GM19324 (cell line): ENCODE measurements around the gene PLA2G2E.

Experiments used
- ATAC-seq: cut with Tn5 transposase; IDR thresholded peaks from one replicate; pipeline ENCODE4 v1.9.1; 2021; ENCODE audit warnings: mild to moderate bottlenecking, moderate library complexity; ENCODE audit not compliant: unreplicated experiment, low FRiP score

PLA2G2E gene, protein sequence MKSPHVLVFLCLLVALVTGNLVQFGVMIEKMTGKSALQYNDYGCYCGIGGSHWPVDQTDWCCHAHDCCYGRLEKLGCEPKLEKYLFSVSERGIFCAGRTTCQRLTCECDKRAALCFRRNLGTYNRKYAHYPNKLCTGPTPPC

DNA sequence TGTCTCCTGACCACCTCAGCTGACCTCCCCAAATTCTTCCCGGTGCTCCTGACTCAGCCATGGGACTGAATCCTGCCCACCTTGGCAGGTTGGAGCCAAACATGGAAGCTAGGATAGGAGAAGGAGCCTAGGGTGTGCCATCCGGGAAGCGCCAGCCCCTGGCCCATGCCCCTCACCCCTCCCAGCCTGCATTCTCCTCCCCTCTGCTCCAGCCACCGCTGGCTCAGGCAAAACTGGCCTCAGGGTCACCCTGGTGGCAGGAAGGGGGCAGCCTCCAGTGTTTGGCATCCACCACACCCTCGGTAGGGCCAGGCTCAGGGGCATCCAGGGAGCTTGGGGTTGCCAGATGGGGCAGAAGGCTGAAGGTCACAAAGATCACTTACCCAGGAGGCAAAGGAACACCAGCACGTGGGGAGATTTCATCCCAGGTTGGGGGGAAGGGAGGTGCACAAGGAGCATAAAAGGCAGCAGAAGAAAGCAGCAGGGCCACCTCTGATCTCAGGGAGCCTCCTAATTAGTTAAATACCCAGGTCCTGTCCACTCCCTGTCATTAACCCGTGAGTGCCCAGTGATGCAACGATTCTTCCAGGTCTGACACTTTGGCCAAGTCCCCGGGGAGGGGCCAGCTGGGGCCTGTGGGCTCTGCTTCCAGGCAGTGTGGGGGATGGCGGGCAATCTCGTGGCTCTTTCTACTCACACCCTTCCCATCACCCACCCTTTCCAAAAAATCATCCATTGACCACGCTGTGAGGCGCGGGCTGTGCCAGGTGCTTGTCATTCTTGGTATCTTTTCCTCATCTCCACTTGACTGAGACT, at the start of gene PLA2G2E:
TSS of gene PLA2G2E (minus strand) at position 481 of the 816 bp plus-strand sequence. CDS start at position 423, 58 bp downstream.
- no peak for ATAC-seq

DNA sequence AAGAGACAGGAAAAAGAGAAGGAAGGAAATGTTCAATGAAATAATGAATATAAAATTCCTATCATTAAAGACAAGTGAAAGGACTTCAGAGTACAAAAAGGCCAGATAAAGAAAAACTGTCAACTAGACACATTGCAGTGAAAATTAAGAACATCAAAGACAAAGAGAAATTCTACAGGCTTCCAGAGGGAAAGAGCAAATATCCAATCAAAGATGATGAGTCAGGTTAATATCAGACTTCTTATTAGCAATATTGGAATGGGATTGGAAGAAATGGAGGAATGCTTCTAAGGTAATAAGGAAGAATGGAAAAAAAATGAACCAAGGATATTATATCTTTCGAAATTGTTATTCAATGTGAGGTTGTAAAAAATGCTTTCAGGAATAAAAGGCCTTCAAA, 48.2 kb upstream of the PLA2G2E start:
- ATAC-seq: no peak

DNA sequence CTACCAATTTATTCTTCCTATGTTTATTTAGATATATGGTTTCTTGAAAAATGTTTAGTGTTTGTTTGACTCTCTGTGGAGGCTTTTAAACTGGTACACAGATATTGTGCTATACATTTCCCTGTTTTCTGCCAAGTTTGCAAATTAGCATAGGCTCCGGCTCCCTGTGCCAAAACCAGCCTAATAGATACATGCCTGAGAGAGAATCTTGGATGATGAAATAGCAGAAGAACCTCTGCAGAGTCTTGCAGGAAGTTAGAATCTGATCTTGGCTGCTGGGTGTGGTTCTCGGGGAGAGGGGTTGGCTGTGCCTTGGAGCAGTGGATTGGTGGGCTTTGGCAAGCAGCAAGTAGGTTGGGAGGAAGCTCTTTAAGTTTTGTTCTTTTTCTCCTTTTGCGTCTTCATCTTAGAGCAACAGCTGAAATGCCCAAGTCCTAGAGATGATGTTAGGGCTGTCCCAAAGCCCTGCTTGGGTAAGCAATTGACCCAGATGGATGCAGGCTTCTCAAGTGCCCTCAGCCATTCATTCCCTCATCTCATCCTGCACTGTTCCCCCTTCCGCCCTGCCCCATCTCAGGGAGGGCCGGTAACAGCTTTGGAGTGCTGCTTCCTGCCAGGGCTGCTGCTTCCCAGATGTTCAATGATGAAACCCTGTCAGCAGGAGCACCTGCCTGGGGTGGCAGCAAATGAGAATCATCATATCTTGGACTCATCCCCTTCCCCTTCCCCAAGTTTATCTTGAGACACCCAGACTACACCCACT, 46.7 kb upstream of the PLA2G2E start:
- no peak for ATAC-seq

DNA sequence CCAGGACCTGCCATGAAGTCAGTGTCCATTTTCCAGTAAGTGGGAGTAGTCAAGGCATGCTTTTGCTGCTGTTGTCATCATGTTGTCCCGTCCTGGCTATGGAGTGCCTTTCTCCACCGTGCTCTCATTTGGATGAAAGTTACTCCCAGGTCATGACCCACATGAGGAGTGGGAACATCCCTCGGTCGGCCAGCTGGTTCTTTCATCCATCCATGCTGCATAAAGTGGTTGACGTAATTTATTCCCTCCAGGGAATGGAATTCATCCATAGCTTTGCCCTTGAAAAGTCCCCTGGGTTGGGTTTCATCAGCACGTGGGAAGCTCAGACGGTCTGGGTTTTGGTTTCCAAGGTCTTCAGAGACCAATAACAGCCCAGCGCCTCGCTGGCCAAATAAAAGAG, 44.4 kb upstream of the PLA2G2E start:
- ATAC-seq: no peak

DNA sequence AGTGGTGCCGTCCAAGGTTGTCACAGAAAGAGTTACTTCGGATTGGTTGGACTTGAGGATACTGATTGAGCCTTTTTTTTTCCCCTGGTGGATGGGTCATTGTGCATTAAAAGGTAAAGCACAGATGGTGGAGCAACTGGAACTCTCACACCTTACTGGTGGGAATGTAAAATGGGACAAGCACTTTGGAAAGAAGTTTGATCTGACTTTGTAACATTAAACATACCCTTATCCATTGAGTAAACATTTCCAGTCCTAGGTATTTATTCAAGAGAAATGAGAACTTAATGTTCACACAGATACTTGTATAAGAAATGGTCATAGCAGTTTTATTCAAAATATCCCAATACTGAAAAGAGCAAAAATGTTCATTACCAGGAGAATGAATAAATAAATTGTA, 41.1 kb upstream of the PLA2G2E start:
- no peak for ATAC-seq

DNA sequence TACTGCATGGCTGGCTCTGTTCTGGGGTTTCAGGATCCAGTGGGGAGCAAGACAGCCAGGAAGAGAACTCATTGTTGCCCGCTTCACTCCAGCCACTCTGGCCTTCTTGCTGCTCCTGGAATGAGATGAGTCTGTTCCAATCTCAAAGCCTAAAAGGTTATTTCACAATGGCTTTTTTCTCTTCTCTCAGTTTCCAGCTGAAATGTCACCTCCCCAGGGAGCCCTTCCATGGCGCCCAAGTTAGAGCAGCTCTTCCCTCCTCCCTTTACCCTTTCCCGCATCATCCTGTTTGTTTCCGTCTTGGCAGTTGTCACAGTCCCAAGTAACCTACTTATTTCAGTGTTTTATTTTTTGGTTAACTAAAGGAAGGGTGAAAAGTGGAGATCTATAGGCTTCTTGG, 40.2 kb upstream of the PLA2G2E start:
- ATAC-seq: no peak

DNA sequence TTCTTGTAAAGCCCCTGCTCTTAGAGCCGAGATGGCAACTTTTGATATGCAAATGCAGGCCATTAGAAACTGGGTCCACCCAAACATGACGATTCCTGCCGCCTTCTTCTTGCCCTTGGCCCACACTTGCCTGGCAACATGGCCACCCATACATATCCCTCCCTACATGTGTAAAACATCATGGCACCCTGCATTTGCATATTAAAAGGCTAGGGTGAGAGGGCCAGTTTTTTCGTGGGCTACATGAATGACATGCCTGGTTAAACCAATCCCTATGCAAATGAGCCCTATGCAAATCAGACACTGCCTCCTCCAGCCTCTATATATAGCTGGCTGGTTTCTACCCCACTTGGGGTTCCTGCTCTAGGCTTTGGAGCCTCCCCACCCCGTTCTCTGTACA, 37.2 kb upstream of the PLA2G2E start:
- no peak for ATAC-seq

DNA sequence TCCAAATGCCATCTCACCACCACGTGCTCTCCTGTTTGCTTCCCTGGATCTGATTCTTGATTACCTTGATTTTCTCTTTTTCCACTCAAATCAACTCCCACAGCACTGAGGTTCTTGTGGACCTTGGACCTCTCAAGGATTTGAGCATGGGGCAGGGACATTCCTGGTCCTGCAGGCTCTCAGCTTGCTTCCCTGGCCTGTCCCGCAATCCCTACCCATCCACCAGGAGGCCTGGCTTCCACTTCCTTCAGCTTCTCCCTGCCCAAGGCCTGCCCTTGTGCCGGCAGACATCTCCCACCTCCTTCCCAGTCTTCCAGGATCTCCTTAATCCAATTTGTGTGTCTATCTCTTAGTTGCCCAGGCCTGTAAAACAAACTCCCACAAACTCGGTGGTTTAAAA, 34.4 kb upstream of the PLA2G2E start:
- ATAC-seq: no peak

DNA sequence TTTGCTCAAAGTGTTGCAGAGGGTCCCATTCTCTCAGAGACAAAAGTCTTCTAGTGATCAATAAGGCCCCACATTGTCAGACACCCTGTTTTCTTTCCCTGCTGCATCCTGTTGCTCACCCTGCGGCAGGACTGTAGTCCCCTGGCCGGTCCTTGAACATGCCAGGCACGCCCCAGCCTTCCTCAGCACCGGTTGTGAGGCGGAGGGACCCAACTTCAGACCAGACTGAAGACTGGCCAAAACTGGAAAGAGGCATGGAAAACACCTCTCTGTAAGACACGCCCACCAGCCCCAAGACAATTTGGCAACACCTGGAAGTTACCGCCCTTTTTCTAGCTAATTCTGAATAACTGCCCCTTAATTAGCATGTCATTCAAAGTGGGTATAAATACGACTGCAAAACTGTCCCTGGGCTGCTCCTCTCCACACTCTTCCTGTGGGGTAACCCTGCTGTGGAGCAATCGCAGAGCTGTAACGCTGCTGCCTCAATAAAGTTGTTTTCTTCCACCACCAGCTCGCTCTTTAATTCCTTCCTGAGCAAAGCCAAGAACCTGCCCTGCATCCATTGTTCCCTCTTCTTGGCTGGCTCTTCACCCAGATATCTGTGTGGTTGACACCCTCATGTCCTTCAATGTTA, 32.2 kb upstream of the PLA2G2E start:
- no peak for ATAC-seq

DNA sequence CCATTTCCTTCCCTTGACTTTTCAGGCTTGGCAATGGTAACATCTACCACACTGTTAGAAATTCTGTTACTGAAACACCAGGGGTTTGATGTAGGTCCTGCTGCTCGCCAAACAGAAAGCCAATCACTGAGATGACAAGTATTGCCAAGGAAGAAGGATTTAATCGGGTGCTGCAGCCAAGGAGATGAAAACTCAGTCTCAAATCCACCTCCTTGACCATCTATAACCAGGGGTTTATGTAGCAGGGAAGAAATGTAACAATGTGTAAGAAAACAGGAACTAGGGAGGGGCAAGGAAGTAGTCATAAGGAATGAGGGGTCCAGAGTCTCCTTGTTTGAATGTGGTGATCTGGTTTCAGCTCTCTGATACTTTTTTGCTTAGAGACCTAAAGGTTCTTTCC, 30.6 kb upstream of the PLA2G2E start:
- ATAC-seq: no peak

DNA sequence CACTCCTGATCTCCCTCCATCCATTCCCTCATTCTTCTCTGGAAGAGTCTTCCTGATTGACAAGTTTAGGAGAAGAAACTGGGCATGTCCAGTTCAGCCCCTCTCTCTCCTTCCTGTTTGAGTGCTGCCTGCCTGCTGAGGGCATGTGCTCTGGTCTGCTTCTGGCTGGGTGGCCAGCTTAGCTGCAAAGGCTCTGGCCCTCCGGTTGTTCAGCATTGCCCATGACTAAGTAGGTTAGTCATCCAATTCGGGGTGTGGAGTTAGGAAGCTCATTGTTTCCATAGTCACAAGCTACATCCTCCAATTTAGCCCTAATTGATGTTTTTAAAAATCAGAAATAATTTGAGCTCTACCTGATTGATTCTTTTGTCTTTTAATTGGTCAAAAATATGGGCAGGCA, 25.6 kb upstream of the PLA2G2E start:
- ATAC-seq: no peak

DNA sequence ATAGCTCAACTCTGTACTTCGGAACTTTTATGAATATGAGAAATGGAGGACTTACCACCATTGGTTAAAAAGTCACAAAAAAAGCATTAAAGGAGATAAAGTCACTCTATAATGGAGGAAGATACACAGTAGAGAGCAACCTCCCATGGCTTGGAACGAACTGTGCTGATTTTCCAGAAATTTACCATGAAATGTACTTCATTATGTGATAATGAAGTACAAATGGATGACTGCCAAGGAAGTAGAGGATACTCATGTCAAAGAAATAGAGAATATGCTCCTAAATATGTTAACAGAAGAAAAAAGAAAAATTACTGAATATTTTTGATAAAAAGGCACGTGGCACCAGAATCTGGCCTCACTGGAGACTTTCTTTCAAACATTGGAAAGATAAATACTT, 23.6 kb upstream of the PLA2G2E start:
- ATAC-seq: no peak

DNA sequence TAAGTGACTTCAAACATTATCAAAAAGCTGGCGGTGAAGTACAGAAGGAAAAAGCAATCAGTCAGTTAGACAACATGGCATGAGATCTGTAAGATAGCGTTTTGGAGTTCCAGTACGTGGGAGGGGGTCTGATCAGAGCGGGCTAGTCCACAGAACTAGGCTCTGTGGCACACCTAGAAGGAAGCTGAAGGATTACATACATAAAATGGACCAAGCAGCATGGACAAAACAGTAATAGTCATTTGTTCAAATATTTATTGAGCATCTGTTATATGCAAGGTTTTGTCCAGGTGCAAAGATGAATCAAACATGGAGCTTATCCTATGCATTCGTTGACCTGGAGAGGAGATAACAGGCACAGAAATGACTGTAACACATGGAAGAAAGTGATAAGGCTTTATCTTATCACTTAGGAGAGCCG, 22.9 kb upstream of the PLA2G2E start:
- no peak for ATAC-seq

DNA sequence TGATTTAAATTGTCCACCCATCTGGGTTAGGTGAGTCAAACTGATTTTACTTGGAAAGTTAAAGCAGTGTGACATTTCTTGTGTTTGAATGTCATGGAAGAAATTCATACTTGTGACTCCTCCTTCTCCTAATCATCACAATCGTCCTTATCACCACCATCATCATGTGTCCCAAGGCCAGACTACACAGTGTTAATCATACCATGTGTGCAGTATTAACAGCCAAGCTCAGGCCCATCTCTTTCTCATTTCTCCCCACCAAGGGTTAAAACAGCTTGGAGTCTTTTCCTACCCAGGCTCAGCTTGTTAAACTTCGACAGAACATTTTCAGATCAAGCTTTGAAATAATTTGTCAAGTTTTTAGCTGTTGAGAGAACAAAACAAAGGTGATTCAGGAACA, 22.5 kb upstream of the PLA2G2E start:
- ATAC-seq: no peak

DNA sequence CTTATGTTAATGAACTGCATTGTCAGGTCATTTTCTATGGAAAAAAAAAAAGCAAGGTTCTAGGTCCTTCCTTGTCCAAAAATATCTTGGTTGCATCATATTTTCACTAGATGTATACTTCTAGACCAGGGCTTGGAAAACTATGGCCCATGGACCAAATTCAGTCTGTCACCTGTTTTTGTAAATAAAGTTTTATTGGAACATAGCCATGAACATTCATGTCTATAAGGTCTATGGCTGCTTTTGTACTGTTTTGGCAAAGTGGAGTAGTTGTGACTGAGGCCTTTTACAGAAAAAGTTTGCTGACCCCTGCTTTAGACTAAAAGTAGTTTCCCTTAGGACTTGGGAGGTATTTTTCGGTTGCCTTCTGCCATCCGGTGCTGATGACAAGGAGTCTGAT, 19.2 kb upstream of the PLA2G2E start:
- ATAC-seq: no peak

DNA sequence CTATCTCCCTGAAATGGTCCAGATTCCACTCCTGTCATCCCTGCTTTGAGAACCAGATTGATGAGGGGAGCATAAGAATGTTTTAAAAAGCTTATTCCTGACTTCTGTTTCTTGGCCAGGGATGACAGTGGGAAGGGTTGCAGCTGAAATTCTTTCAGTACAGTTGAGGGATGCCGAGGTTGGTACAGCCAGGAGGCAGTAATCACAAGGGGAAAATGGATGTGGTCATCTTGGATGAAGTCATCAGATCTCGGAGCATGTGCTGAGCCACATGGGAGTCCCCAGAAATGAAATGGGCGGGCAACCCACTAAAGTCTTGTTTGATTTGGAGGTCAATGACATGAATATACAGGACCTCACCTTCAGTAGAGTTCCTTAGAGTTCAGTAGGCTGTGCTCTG, 18.7 kb upstream of the PLA2G2E start:
- ATAC-seq: no peak

DNA sequence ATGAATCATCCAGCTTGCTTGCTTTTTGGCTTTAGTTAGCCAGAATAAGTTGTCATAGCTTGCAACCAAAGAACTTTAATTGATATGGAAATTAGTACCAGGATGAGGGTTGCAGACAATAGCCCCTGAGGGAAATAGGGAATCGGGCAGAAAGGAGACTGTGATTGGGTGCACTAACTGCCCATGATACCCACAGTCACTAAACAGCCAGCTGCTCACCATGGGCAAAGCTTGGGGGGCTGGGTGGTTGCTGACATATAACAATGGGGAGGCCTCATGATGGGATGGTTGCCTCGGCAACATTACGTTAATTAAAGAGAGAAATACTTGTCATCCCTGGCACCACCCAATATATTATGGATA, 17.8 kb upstream of the PLA2G2E start:
- ATAC-seq: no peak

DNA sequence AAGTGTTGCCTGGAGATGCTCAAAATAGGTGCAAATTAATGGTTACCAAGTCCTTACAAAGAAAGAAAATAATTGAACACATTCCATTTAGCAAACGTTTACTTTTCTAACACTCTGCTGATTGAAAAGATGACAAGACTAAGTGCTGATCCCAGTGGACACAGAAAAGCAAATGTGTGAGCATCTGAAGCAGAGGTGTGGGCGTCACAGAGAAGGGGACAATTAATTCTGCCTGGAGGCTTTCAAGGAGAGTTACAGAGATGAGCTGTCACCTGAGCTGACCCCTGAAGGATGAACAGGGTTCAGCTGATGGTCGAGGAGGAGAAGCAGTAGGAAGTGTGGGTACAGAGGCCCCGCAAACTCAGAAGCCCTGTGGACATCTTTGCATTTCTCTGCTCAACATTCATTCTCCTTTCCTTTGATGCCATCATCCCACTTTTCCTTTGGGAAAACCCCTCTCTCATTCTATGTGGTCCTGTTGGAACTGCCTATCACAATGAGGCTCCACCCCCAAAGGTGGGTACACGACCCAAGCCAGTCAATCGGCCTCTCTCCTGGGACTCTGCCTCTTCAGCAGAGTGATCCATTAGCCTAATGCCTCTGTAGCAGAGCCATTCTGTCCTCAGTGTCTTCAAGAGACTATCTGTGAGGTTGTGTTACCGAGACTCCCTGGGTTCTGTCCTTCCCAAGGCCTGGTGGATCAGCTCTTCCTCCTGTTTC, 17.2 kb upstream of the PLA2G2E start:
- ATAC-seq: no peak

DNA sequence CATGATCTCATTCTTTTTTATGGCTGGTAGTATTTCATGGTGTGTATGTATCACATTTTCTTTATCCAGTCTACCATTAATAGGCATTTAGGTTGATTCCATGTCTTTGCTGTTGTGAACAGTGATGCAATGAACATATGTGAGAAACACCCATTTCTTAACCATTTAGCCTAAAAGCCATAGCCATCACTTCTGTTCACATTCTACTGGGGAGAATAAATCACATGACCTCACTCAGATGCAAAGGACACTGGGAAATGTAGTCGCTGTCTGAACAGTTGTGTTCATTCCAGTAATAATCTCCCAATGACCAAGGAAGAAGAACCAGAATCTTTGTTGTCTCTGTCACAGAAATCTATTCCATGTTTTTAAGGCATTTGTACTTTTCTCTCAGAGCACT, 15.1 kb upstream of the PLA2G2E start:
- ATAC-seq: no peak

DNA sequence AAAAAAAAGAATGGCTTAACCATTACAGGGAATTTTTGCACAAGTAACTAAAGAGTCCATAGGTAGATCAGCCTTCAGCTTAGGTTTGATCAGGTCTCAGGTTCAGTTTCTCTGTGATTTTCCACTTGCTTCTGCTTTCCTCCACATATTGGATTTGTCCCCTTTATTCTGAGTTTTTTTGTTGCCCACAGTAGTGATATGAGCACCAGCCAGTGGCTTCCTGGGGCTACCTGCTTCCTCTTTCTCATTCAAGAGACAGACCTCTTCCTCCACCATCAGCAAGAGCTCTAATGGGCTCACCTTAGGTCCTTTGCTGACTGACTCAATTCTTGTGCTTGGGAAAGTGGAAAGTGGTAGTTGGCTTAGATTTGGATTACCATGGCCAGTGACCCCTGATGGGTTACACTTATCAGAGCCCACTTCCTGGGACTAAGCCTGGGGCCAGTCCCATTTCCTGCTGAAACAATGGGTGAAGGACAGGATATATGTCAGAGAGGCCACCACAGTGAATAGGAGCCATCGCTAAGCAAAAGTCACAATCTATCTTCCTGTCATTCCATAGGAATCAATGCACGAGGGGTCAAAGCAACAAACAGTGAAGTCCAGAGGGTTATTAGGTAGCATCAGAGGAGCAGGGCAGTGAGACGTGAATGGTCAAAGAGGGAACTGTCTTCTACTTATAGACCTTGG, 12.8 kb upstream of the PLA2G2E start:
- ATAC-seq: no peak
